Measurements from ENCODE around the gene SHROOM4. TPM values are rescaled to one million over a fixed set of nuclear protein-coding genes. Genes with fewer than 3 reads are reported as not detected.

The SHROOM4 gene
- total RNA-seq, 1 donor from 2014 or later, result 3.7 TPM

DNA sequence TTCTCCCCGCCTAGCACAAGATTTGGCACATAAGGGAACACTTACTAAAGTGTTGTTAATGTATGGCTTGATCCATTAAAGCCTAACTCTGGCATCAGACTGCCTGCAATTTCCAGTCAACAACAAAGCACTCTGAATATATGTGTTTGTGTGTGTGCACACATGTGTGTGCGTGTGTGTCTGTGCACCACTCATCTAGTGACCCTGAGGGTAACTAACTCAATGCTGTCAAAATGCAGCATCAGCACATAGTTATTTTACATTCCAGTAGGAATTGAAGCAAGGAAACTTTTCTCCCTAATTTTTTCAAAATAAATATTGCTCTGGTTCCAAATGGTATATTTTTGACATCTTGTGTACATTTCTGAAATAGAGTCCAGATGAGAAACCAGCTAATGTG lies 94.4 kb downstream of the SHROOM4 start:
- H3K27me3 ChIP-seq (ENCODE audit: control insufficient read depth in 3 of 3, insufficient read depth in 3 of 3, low read length in 3 of 3), result peaks cover 0 to 2% (median 0%) of the 10 kb centered on the region in 3 donors
- H3K27ac ChIP-seq (ENCODE audit: low read depth, low read length), result no peak overlapping the region
- H3K36me3 ChIP-seq (ENCODE audit: control insufficient read depth in 3 of 3, insufficient read depth in 3 of 3, low read length in 3 of 3), result no peaks in the 10 kb centered on the region
- H3K4me1 ChIP-seq (ENCODE audit: control insufficient read depth in 3 of 3, insufficient read depth in 3 of 3, low read length in 3 of 3), result no peaks in the 10 kb centered on the region
- H3K4me3 ChIP-seq (ENCODE audit: low read length in 3 of 3), result no peak overlapping the region
- H3K9ac ChIP-seq (ENCODE audit: low read depth in 1 of 3, low read length in 3 of 3), result no peak overlapping the region
- no peaks in the 10 kb centered on the region for H3K9me3 ChIP-seq (ENCODE audit: control insufficient read depth in 3 of 3, low read length in 3 of 3)

DNA sequence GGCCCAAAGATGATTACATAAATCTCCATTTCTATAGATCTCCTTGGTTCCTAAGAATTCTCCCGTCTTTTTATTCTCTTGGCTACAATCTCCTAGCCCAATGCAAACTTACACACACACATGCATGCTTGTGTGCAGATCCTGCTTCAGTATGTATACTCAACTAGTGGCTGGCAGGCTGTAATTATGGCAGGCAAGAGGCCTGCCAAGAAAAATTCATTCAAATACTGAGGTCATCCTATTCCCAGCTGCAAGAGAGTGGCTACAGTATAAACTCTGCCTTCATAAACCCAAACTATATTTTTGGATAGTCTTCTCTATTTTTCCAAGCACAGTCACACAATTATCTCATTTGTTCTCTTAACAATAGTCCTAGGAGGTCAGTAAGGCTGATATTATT lies 95.2 kb downstream of the SHROOM4 start:
- peaks cover 0 to 2% (median 0%) of the 10 kb centered on the region in 3 donors for H3K27me3 ChIP-seq (ENCODE audit: control insufficient read depth in 3 of 3, insufficient read depth in 3 of 3, low read length in 3 of 3)
- H3K4me3 ChIP-seq (ENCODE audit: low read length in 3 of 3), result no peak overlapping the region
- H3K4me1 ChIP-seq (ENCODE audit: control insufficient read depth in 3 of 3, insufficient read depth in 3 of 3, low read length in 3 of 3), result no peaks in the 10 kb centered on the region
- H3K36me3 ChIP-seq (ENCODE audit: control insufficient read depth in 3 of 3, insufficient read depth in 3 of 3, low read length in 3 of 3), result no peaks in the 10 kb centered on the region
- H3K9ac ChIP-seq (ENCODE audit: low read depth in 1 of 3, low read length in 3 of 3), result no peak overlapping the region
- no peak overlapping the region for H3K27ac ChIP-seq (ENCODE audit: low read depth, low read length)
- no peaks in the 10 kb centered on the region for H3K9me3 ChIP-seq (ENCODE audit: control insufficient read depth in 3 of 3, low read length in 3 of 3)

- no peaks in the 10 kb centered on the region for H3K9me3 ChIP-seq (ENCODE audit: control insufficient read depth in 3 of 3, low read length in 3 of 3)
- no peak overlapping the region for H3K27ac ChIP-seq (ENCODE audit: low read depth, low read length)
- H3K36me3 ChIP-seq (ENCODE audit: control insufficient read depth in 3 of 3, insufficient read depth in 3 of 3, low read length in 3 of 3), result no peaks in the 10 kb centered on the region
- no peak overlapping the region for H3K4me3 ChIP-seq (ENCODE audit: low read length in 3 of 3)
- H3K4me1 ChIP-seq (ENCODE audit: control insufficient read depth in 3 of 3, insufficient read depth in 3 of 3, low read length in 3 of 3), result no peaks in the 10 kb centered on the region
- no peak overlapping the region for H3K9ac ChIP-seq (ENCODE audit: low read depth in 1 of 3, low read length in 3 of 3)
- peaks cover 0 to 2% (median 0%) of the 10 kb centered on the region in 3 donors for H3K27me3 ChIP-seq (ENCODE audit: control insufficient read depth in 3 of 3, insufficient read depth in 3 of 3, low read length in 3 of 3)
Measured at GRCh38 chrX:50716706-50717105, 97.3 kb downstream of the SHROOM4 start.

DNA sequence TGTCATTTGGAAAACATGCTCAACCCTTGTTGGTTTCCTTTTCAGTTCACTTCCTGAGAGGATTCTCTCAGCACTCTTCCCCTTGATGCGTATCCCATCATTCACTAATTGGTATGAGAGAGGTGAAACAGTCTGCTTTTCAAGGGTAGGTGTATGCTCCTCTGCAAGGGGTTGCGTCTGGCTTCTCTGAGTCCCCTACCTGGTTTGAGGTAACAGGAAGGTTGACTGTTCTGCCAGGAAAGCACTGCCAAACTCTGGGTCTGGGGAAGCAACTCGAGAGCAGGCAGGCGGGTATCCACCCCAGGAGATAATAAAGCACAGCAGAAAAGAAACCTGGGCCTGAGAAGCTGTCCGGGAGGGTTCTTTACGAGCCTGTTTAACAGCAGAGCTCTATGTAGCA lies 101.2 kb downstream of the SHROOM4 start:
- Histone ChIP-seq H3K27me3 (ENCODE audit: control insufficient read depth in 3 of 3, insufficient read depth in 3 of 3, low read length in 3 of 3) (peaks cover 0 to 7% (median 0%) of the 10 kb centered on the region in 3 donors), H3K4me3 (ENCODE audit: low read length in 3 of 3) (no peak overlapping the region), H3K36me3 (ENCODE audit: control insufficient read depth in 3 of 3, insufficient read depth in 3 of 3, low read length in 3 of 3) (no peaks in the 10 kb centered on the region), H3K4me1 (ENCODE audit: control insufficient read depth in 3 of 3, insufficient read depth in 3 of 3, low read length in 3 of 3) (no peaks in the 10 kb centered on the region), H3K9me3 (ENCODE audit: control insufficient read depth in 3 of 3, low read length in 3 of 3) (no peaks in the 10 kb centered on the region), H3K27ac (ENCODE audit: low read depth, low read length) (no peak overlapping the region), H3K9ac (ENCODE audit: low read depth in 1 of 3, low read length in 3 of 3) (no peak overlapping the region)

DNA sequence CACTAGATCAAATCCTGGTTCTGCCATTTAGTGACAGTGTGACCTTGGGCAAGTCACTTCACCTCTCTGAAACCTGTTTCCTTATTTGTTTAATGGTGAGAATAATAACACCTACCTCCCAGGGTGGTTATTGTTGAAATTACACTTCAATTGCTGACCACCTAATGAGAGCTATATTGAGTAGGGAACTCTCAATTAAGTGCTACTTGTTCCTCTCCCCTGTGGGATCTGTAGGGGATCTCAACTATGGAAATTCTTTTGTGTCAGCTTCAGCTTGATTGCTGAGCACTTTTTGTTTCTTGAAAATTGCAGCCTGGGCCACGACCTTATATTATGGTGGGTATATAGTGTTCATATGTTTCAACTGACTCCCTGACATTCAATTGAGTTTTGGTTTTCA lies 102.1 kb downstream of the SHROOM4 start:
- H3K36me3 ChIP-seq (ENCODE audit: control insufficient read depth in 3 of 3, insufficient read depth in 3 of 3, low read length in 3 of 3), result no peaks in the 10 kb centered on the region
- H3K9me3 ChIP-seq (ENCODE audit: control insufficient read depth in 3 of 3, low read length in 3 of 3), result no peaks in the 10 kb centered on the region
- no peak overlapping the region for H3K9ac ChIP-seq (ENCODE audit: low read depth in 1 of 3, low read length in 3 of 3)
- H3K4me3 ChIP-seq (ENCODE audit: low read length in 3 of 3), result no peak overlapping the region
- no peaks in the 10 kb centered on the region for H3K4me1 ChIP-seq (ENCODE audit: control insufficient read depth in 3 of 3, insufficient read depth in 3 of 3, low read length in 3 of 3)
- H3K27ac ChIP-seq (ENCODE audit: low read depth, low read length), result no peak overlapping the region
- H3K27me3 ChIP-seq (ENCODE audit: control insufficient read depth in 3 of 3, insufficient read depth in 3 of 3, low read length in 3 of 3), result peaks cover 0 to 7% (median 0%) of the 10 kb centered on the region in 3 donors

DNA sequence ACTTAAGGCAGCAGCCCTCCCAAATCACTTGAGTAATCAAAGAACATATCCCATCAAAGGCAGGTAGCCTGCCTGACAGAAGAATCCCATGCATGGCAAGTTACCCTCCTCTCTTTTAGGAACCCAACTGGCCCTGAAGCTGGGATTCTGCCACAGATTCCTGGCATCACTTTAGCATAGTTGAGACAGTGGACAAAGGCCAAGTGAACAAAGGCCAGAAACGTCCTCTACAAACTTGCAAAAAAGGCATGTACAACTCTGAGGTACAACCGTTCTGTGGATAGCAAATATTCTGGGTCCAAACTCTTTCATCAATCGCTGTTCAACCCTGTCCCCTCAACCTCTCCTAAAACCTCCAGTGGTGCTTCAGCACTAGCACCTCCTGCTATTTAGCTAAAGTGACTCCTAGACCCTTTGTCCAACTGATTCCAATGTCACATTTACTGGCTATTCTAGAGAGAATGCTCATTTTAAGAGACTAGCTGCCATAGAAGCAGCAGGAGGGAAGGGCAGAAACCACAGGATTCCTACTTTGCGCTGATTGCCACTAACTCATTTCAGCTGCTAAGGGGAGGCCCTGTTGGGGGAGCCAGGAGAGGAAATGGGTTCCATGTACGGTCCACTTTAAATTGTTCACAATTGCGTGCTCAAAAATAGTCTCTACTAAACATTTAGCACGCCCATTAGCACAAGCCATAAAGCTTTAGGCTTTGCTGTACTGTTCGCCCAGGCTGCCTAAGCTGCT lies 105.9 kb downstream of the SHROOM4 start:
- no peaks in the 10 kb centered on the region for H3K9me3 ChIP-seq (ENCODE audit: control insufficient read depth in 3 of 3, low read length in 3 of 3)
- peaks cover 0 to 5% (median 0%) of the 10 kb centered on the region in 3 donors for H3K27me3 ChIP-seq (ENCODE audit: control insufficient read depth in 3 of 3, insufficient read depth in 3 of 3, low read length in 3 of 3)
- H3K9ac ChIP-seq (ENCODE audit: low read depth in 1 of 3, low read length in 3 of 3), result no peak overlapping the region
- H3K4me3 ChIP-seq (ENCODE audit: low read length in 3 of 3), result no peak overlapping the region
- peaks cover 0 to 2% (median 0%) of the 10 kb centered on the region in 3 donors for H3K4me1 ChIP-seq (ENCODE audit: control insufficient read depth in 3 of 3, insufficient read depth in 3 of 3, low read length in 3 of 3)
- H3K27ac ChIP-seq (ENCODE audit: low read depth, low read length), result no peak overlapping the region
- H3K36me3 ChIP-seq (ENCODE audit: control insufficient read depth in 3 of 3, insufficient read depth in 3 of 3, low read length in 3 of 3), result no peaks in the 10 kb centered on the region

GRCh38 chrX:50707405-50707804 lies 106.6 kb downstream of the SHROOM4 start:
- H3K27me3 ChIP-seq (ENCODE audit: control insufficient read depth in 3 of 3, insufficient read depth in 3 of 3, low read length in 3 of 3), result peaks cover 0 to 5% (median 0%) of the 10 kb centered on the region in 3 donors
- H3K9ac ChIP-seq (ENCODE audit: low read depth in 1 of 3, low read length in 3 of 3), result no peak overlapping the region

DNA sequence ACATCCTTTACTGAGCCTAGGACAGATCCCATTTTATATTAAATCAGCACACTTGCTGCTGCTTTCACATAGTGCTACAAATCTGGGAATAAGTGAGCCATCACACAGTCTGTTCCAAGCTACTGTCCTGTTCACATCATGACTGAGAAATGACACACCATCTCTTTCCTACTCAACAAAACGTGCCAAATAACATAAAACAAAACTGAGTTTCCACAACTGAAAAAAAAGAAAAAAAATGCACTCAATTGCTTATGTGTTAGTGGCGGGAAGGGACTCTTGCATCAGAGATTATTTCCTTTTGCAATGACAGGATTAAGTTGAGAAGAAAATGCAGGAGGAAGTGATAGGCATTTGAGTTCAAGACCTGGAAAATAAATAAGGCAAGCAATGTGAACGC lies 109.0 kb downstream of the SHROOM4 start:
- H3K36me3 ChIP-seq (ENCODE audit: control insufficient read depth in 3 of 3, insufficient read depth in 3 of 3, low read length in 3 of 3), result no peaks in the 10 kb centered on the region
- H3K9ac ChIP-seq (ENCODE audit: low read depth in 1 of 3, low read length in 3 of 3), result no peak overlapping the region
- no peaks in the 10 kb centered on the region for H3K9me3 ChIP-seq (ENCODE audit: control insufficient read depth in 3 of 3, low read length in 3 of 3)
- H3K27ac ChIP-seq (ENCODE audit: low read depth, low read length), result no peak overlapping the region
- no peak overlapping the region for H3K4me3 ChIP-seq (ENCODE audit: low read length in 3 of 3)
- peaks cover 0 to 5% (median 0%) of the 10 kb centered on the region in 3 donors for H3K27me3 ChIP-seq (ENCODE audit: control insufficient read depth in 3 of 3, insufficient read depth in 3 of 3, low read length in 3 of 3)
- H3K4me1 ChIP-seq (ENCODE audit: control insufficient read depth in 3 of 3, insufficient read depth in 3 of 3, low read length in 3 of 3), result peaks cover 0 to 2% (median 0%) of the 10 kb centered on the region in 3 donors

More at GRCh38 chrX:50707405-50707804, 106.6 kb downstream of the SHROOM4 start:
- Histone ChIP-seq H3K4me1 (ENCODE audit: control insufficient read depth in 3 of 3, insufficient read depth in 3 of 3, low read length in 3 of 3) (peaks cover 0 to 2% (median 0%) of the 10 kb centered on the region in 3 donors), H3K9me3 (ENCODE audit: control insufficient read depth in 3 of 3, low read length in 3 of 3) (no peaks in the 10 kb centered on the region), H3K36me3 (ENCODE audit: control insufficient read depth in 3 of 3, insufficient read depth in 3 of 3, low read length in 3 of 3) (no peaks in the 10 kb centered on the region), H3K27ac (ENCODE audit: low read depth, low read length) (no peak overlapping the region), H3K4me3 (ENCODE audit: low read length in 3 of 3) (no peak overlapping the region)

- H3K9ac ChIP-seq (ENCODE audit: low read depth in 1 of 3, low read length in 3 of 3), result no peak overlapping the region
- H3K36me3 ChIP-seq (ENCODE audit: control insufficient read depth in 3 of 3, insufficient read depth in 3 of 3, low read length in 3 of 3), result no peaks in the 10 kb centered on the region
- H3K27ac ChIP-seq (ENCODE audit: low read depth, low read length), result no peak overlapping the region
- H3K9me3 ChIP-seq (ENCODE audit: control insufficient read depth in 3 of 3, low read length in 3 of 3), result no peaks in the 10 kb centered on the region
- peaks cover 0 to 2% (median 0%) of the 10 kb centered on the region in 3 donors for H3K4me1 ChIP-seq (ENCODE audit: control insufficient read depth in 3 of 3, insufficient read depth in 3 of 3, low read length in 3 of 3)
- peaks cover 0 to 5% (median 0%) of the 10 kb centered on the region in 3 donors for H3K27me3 ChIP-seq (ENCODE audit: control insufficient read depth in 3 of 3, insufficient read depth in 3 of 3, low read length in 3 of 3)
- H3K4me3 ChIP-seq (ENCODE audit: low read length in 3 of 3), result no peak overlapping the region
Measured at GRCh38 chrX:50704360-50704759, 109.6 kb downstream of the SHROOM4 start.

GRCh38 chrX:50700921-50701320 lies 113.1 kb downstream of the SHROOM4 start:
- no peak overlapping the region for H3K4me3 ChIP-seq (ENCODE audit: low read length in 3 of 3)
- H3K9ac ChIP-seq (ENCODE audit: low read depth in 1 of 3, low read length in 3 of 3), result no peak overlapping the region
- H3K27me3 ChIP-seq (ENCODE audit: control insufficient read depth in 3 of 3, insufficient read depth in 3 of 3, low read length in 3 of 3), result peaks cover 0 to 10% (median 0%) of the 10 kb centered on the region in 3 donors
- H3K27ac ChIP-seq (ENCODE audit: low read depth, low read length), result no peak overlapping the region
- H3K9me3 ChIP-seq (ENCODE audit: control insufficient read depth in 3 of 3, low read length in 3 of 3), result no peaks in the 10 kb centered on the region
- peaks cover 0 to 2% (median 0%) of the 10 kb centered on the region in 3 donors for H3K4me1 ChIP-seq (ENCODE audit: control insufficient read depth in 3 of 3, insufficient read depth in 3 of 3, low read length in 3 of 3)
- no peaks in the 10 kb centered on the region for H3K36me3 ChIP-seq (ENCODE audit: control insufficient read depth in 3 of 3, insufficient read depth in 3 of 3, low read length in 3 of 3)

All from skeletal muscle tissue (tissue), 4 donors.